ENCODE data around the gene PPP4R3A. TPM values are rescaled to one million over a fixed set of nuclear protein-coding genes. Genes with fewer than 3 reads are reported as not detected.

The PPP4R3A gene
- total RNA-seq, 4 donors from 2014 or later, result 89.7 to 108 (median 95.7) TPM

GRCh38 chr14:91523972-91524371 lies 13.9 kb upstream of the PPP4R3A start:
- 78 to 88% methylated on average over 3 of the region's 3 CpGs for WGBS, 2 donors
- intact Hi-C loops (cut with DNase I), result no loop called here
- Histone ChIP-seq H3K36me3 (no peaks in the 10 kb centered on the region), H3K4me1 (no peaks in the 10 kb centered on the region), H3K9me3 (no peaks in the 10 kb centered on the region), H3K4me3 (replicated peaks in 1 of 3) (no peak overlapping the region), H3K27me3 (no peaks in the 10 kb centered on the region), H3K27ac (no peak overlapping the region)
- TF ChIP-seq CTCF (IDR thresholded peaks at IDR 0.05) (no peak), POLR2A (IDR thresholded peaks at IDR 0.05) (no peak)
- DNase-seq, result no peak

- H3K27me3 ChIP-seq, result no peaks in the 10 kb centered on the region
- TF ChIP-seq POLR2A (IDR thresholded peaks at IDR 0.05) (no peak), CTCF (IDR thresholded peaks at IDR 0.05) (no peak)
- no peaks in the 10 kb centered on the region for H3K9me3 ChIP-seq
- H3K27ac ChIP-seq, result no peak overlapping the region
- H3K36me3 ChIP-seq, result no peaks in the 10 kb centered on the region
- no peak overlapping the region for H3K4me3 ChIP-seq (replicated peaks in 1 of 3)
- intact Hi-C loops (cut with DNase I), result no loop called here
- H3K4me1 ChIP-seq, result no peaks in the 10 kb centered on the region
- DNase-seq, result no peak
Observed at GRCh38 chr14:91521061-91521640, 11.0 kb upstream of the PPP4R3A start.

- DNase-seq, result no peak
- H3K9me3 ChIP-seq, result no peaks in the 10 kb centered on the region
- intact Hi-C loops (cut with DNase I), result no loop called here
- TF ChIP-seq POLR2A (IDR thresholded peaks at IDR 0.05) (no peak), CTCF (IDR thresholded peaks at IDR 0.05) (no peak)
- H3K27me3 ChIP-seq, result no peaks in the 10 kb centered on the region
- H3K4me1 ChIP-seq, result no peaks in the 10 kb centered on the region
- no peak overlapping the region for H3K4me3 ChIP-seq (replicated peaks in 1 of 3)
- 94 to 96% methylated on average over 2 of the region's 2 CpGs for WGBS, 2 donors
- no peak overlapping the region for H3K27ac ChIP-seq
- no peaks in the 10 kb centered on the region for H3K36me3 ChIP-seq
Observed at GRCh38 chr14:91520138-91520537, 10.0 kb upstream of the PPP4R3A start.

GRCh38 chr14:91519239-91520036 lies 9.3 kb upstream of the PPP4R3A start:
- TF ChIP-seq CTCF (IDR thresholded peaks at IDR 0.05) (no peak), POLR2A (IDR thresholded peaks at IDR 0.05) (no peak)
- DNase-seq, result no peak
- intact Hi-C loops (cut with DNase I), result no loop called here
- no peaks in the 10 kb centered on the region for H3K9me3 ChIP-seq
- H3K27ac ChIP-seq, result no peak overlapping the region
- no peak overlapping the region for H3K4me3 ChIP-seq (replicated peaks in 1 of 3)
- H3K27me3 ChIP-seq, result no peaks in the 10 kb centered on the region
- no peaks in the 10 kb centered on the region for H3K36me3 ChIP-seq
- 92 to 94% methylated on average over 6 of the region's 6 CpGs for WGBS, 2 donors
- no peaks in the 10 kb centered on the region for H3K4me1 ChIP-seq

GRCh38 chr14:91516663-91517388 lies 6.7 kb upstream of the PPP4R3A start:
- WGBS, 2 donors, result 70 to 79% methylated on average over 7 of the region's 7 CpGs
- DNase-seq, result no peak
- Histone ChIP-seq H3K27me3 (no peaks in the 10 kb centered on the region), H3K4me1 (no peaks in the 10 kb centered on the region), H3K9me3 (no peaks in the 10 kb centered on the region), H3K27ac (no peak overlapping the region), H3K4me3 (replicated peaks in 1 of 3) (no peak overlapping the region), H3K36me3 (no peaks in the 10 kb centered on the region)
- intact Hi-C loops (cut with DNase I), result no loop called here
- no peak for TF ChIP-seq POLR2A (IDR thresholded peaks at IDR 0.05)
- TF ChIP-seq CTCF (IDR thresholded peaks at IDR 0.05), result no peak

Measured in thyroid gland (tissue), 4 donors.